HepG2 (cell line): ENCODE results near the gene CRIP1. TPM values are rescaled to one million over a fixed set of nuclear protein-coding genes. Genes with fewer than 3 reads are reported as not detected.
A peak's percentile ranks its signal among the peaks of the same experiment; 100 is the strongest.

ENCODE experiments used
- ARNT2 ChIP-seq: sonication (generic); formaldehyde crosslinking; IDR thresholded peaks from 2 replicates; pipeline ENCODE4 v1.8.0; 2022; ENCODE audit warnings: mild to moderate bottlenecking, low read depth, missing genetic modification reagents, moderate library complexity
- ATF2 ChIP-seq: sonication (generic); formaldehyde crosslinking; IDR thresholded peaks from 2 replicates; pipeline ENCODE4 v1.4.0; 2020; ENCODE audit warnings: missing genetic modification reagents
- BHLHE40 ChIP-seq: IDR thresholded peaks from 2 replicates; pipeline ENCODE4 v1.6.1; 2011; ENCODE audit warnings: low read length, improper control_type of control experiment
- CREB1 ChIP-seq, 2 experiments: fragments of 450-650 bp in 1 of 2; IDR thresholded peaks; 2 replicates each; pipeline ENCODE4 v1.6.1; 2016 to 2017; ENCODE audit warnings: control low read depth in 1 of 2, mild to moderate bottlenecking in 1 of 2, missing compliant biosample characterization in 1 of 2, missing genetic modification characterization in 1 of 2
- CTCF ChIP-seq: sonication (generic); formaldehyde crosslinking; IDR thresholded peaks from 2 replicates; pipeline ENCODE4 v1.5.0; 2020; ENCODE audit warnings: mild to moderate bottlenecking, missing genetic modification reagents, moderate library complexity
- FOSL2 ChIP-seq: sonication (generic); formaldehyde crosslinking; IDR thresholded peaks from 2 replicates; pipeline ENCODE4 v1.4.0; 2020; ENCODE audit warnings: missing genetic modification reagents
- JUND ChIP-seq: sonication (generic); formaldehyde crosslinking; IDR thresholded peaks from 2 replicates; pipeline ENCODE4 v1.8.0; 2022; ENCODE audit warnings: mild to moderate bottlenecking, missing genetic modification reagents
- MAFG ChIP-seq: sonication (generic); formaldehyde crosslinking; IDR thresholded peaks from 2 replicates; pipeline ENCODE4 v1.5.1; 2020; ENCODE audit warnings: mild to moderate bottlenecking, missing genetic modification reagents
- MEIS1 ChIP-seq: sonication (generic); formaldehyde crosslinking; IDR thresholded peaks from 2 replicates; pipeline ENCODE4 v1.9.0; 2021; ENCODE audit warnings: mild to moderate bottlenecking, missing genetic modification reagents, moderate library complexity, borderline replicate concordance
- MLLT10 ChIP-seq: sonication (generic); formaldehyde crosslinking; IDR thresholded peaks from 2 replicates; pipeline ENCODE4 v1.4.0; 2020; ENCODE audit warnings: missing genetic modification reagents
- MYPOP ChIP-seq: sonication (generic); formaldehyde crosslinking; IDR thresholded peaks from 2 replicates; pipeline ENCODE4 v1.8.1; 2023; ENCODE audit warnings: mild to moderate bottlenecking, moderate library complexity, missing genetic modification reagents
- PRMT3 ChIP-seq: sonication (generic); formaldehyde crosslinking; IDR thresholded peaks from 2 replicates; pipeline ENCODE4 v1.8.1; 2022; ENCODE audit warnings: low read depth, mild to moderate bottlenecking, moderate library complexity, missing genetic modification reagents, borderline replicate concordance
- SALL1 ChIP-seq: sonication (generic); formaldehyde crosslinking; IDR thresholded peaks from 2 replicates; pipeline ENCODE4 v1.8.0; 2022; ENCODE audit warnings: mild to moderate bottlenecking, missing genetic modification reagents
- SMC3 ChIP-seq: IDR thresholded peaks from 2 replicates; pipeline ENCODE4 v1.6.1; 2011; ENCODE audit warnings: low read length, improper control_type of control experiment
- SP140L ChIP-seq: sonication (generic); formaldehyde crosslinking; IDR thresholded peaks from 2 replicates; pipeline ENCODE4 v1.4.0; 2020; ENCODE audit warnings: missing genetic modification reagents, borderline replicate concordance
- SP4 ChIP-seq: sonication (generic); formaldehyde crosslinking; IDR thresholded peaks from 2 replicates; pipeline ENCODE4 v1.8.1; 2023; ENCODE audit warnings: mild to moderate bottlenecking, missing genetic modification reagents
- TBX3 ChIP-seq: fragments of 450-650 bp; IDR thresholded peaks from 2 replicates; pipeline ENCODE4 v1.6.1; 2017; ENCODE audit warnings: antibody characterized with exemption, mild to moderate bottlenecking, inconsistent platforms, borderline replicate concordance
- YY1 ChIP-seq: IDR thresholded peaks from 2 replicates; pipeline ENCODE4 v1.6.1; 2011; ENCODE audit warnings: low read length, low read depth, moderate library complexity, mild to moderate bottlenecking; ENCODE audit not compliant: insufficient read depth, insufficient replicate concordance
- ZNF234 ChIP-seq: sonication (generic); formaldehyde crosslinking; conservative IDR thresholded peaks from 2 replicates; pipeline ENCODE4 v1.5.1; 2020; ENCODE audit warnings: mild to moderate bottlenecking, missing genetic modification reagents
- ZNF282 ChIP-seq: fragments of 450-650 bp; IDR thresholded peaks from 2 replicates; pipeline ENCODE4 v1.6.1; 2018; ENCODE audit not compliant: partially characterized antibody
- ZNF350 ChIP-seq: sonication (generic); formaldehyde crosslinking; IDR thresholded peaks from 2 replicates; pipeline ENCODE4 v1.4.0; 2020; ENCODE audit warnings: mild to moderate bottlenecking, low read depth, missing genetic modification reagents, borderline replicate concordance
- ZNF501 ChIP-seq: sonication (generic); formaldehyde crosslinking; IDR thresholded peaks from 2 replicates; pipeline ENCODE4 v1.5.1; 2020; ENCODE audit warnings: mild to moderate bottlenecking, moderate library complexity, missing genetic modification reagents
- ZNF550 ChIP-seq: sonication (generic); formaldehyde crosslinking; IDR thresholded peaks from 2 replicates; pipeline ENCODE4 v1.4.0; 2020; ENCODE audit warnings: mild to moderate bottlenecking, missing genetic modification reagents, borderline replicate concordance
- ZNF616 ChIP-seq: sonication (generic); formaldehyde crosslinking; IDR thresholded peaks from 2 replicates; pipeline ENCODE4 v1.5.0; 2020; ENCODE audit warnings: low read depth, mild to moderate bottlenecking, missing genetic modification reagents
- ZXDC ChIP-seq: sonication (generic); formaldehyde crosslinking; IDR thresholded peaks from 2 replicates; pipeline ENCODE4 v1.5.0; 2020; ENCODE audit warnings: mild to moderate bottlenecking, missing genetic modification reagents
- polyA plus RNA-seq, 8 experiments: library from polyadenylated mRNA; depleted of rRNA in 3 of 8; stranded (reverse) in 7 of 8; unstranded in 1 of 8; fragments of >200 nt; fragmentation: Illumina TruSeq in 4 of 8; extraction: Trizol in 4 of 8; gene quantifications; 2 replicates each; pipeline versions ENCODE4 v1.2.1 to v1.2.3, GENCODE V29; 2011 to 2016; ENCODE audit warnings: low read depth in 4 of 8, missing spikeins in 1 of 8, mixed read lengths in 1 of 8; ENCODE audit not compliant: insufficient read depth in 1 of 8
- total RNA-seq, 5 experiments: library from RNA; depleted of rRNA; stranded (reverse); fragments of >200 nt; fragmentation: Illumina TruSeq; extraction: Trizol; gene quantifications; 2 replicates each; pipeline ENCODE4 v1.2.3, GENCODE V29; 2016; ENCODE audit warnings: low read depth in 1 of 5

Gene CRIP1
- total and polyA plus RNA-seq, 2 of the 13 experiments (the other 11 are each of a cell fraction or from before 2014, with no cell fraction given): 53.9 to 59.5 TPM

GRCh38 chr14:105491366-105491973 is 4.8 kb downstream of the CRIP1 start (continued):
- no peak for TF ChIP-seq SALL1 (CRISPR knock-in tag)
- no peak for TF ChIP-seq TBX3
- no peak for TF ChIP-seq YY1
- peak; percentile 45; the same call in 1 of the 2 replicates for TF ChIP-seq ARNT2
- TF ChIP-seq MAFG: no peak
- peak; percentile 69 for TF ChIP-seq PRMT3 (CRISPR knock-in tag)
- TF ChIP-seq ZNF501 (CRISPR knock-in tag): no peak
- no peak for TF ChIP-seq ATF2
- TF ChIP-seq ZNF550: no peak
- no peak for TF ChIP-seq ZNF350 (CRISPR knock-in tag)
- TF ChIP-seq CREB1 (IDR thresholded peaks at IDR 0.05): no peak
- no peak for TF ChIP-seq CREB1 (CRISPR knock-in tag; IDR thresholded peaks at IDR 0.05)
- TF ChIP-seq CTCF (CRISPR knock-in tag): no peak
- TF ChIP-seq MLLT10 (CRISPR knock-in tag): no peak
- no peak for TF ChIP-seq BHLHE40
- TF ChIP-seq ZXDC (CRISPR knock-in tag): no peak
- no peak for TF ChIP-seq ZNF282
- TF ChIP-seq FOSL2 (CRISPR knock-in tag): no peak
- TF ChIP-seq JUND (CRISPR knock-in tag): no peak
- no peak for TF ChIP-seq ZNF616 (CRISPR knock-in tag)
- no peak for TF ChIP-seq SP140L (CRISPR knock-in tag)
- no peak for TF ChIP-seq SMC3
- no peak for TF ChIP-seq ZNF234 (CRISPR knock-in tag)
- no peak for TF ChIP-seq MEIS1 (CRISPR knock-in tag)
- TF ChIP-seq SP4 (CRISPR knock-in tag): peak; percentile 8; the same call in 1 of the 2 replicates
- no peak for TF ChIP-seq MYPOP (CRISPR knock-in tag)
